GM23248 (cell line): ENCODE results near the gene CCNE1. TPM values are rescaled to one million over a fixed set of nuclear protein-coding genes. Genes with fewer than 3 reads are reported as not detected.

Experiments
- DNase-seq: peaks from one replicate; pipeline ENCODE4 v3.0.0-alpha.2; 2015
- H2AFZ ChIP-seq: fragments of 200-600 bp; sonication (generic); 2 replicates; pipeline ENCODE4 v1.6.1; 2016; ENCODE audit warnings: antibody characterized with exemption
- H3F3A ChIP-seq: fragments of 200-600 bp; sonication (generic); 2 replicates; pipeline ENCODE4 v1.6.1; 2016; ENCODE audit warnings: mild to moderate bottlenecking, antibody characterized with exemption, mixed run types; ENCODE audit not compliant: insufficient read depth
- H3K27ac ChIP-seq: fragments of 200-600 bp; sonication (generic); 2 replicates; pipeline ENCODE4 v1.5.1; 2016; ENCODE audit warnings: mild to moderate bottlenecking
- H3K27me3 ChIP-seq: fragments of 200-600 bp; sonication (generic); replicated peaks from 2 replicates; pipeline ENCODE4 v1.6.1; 2016; ENCODE audit warnings: mild to moderate bottlenecking; ENCODE audit not compliant: insufficient read depth
- H3K36me3 ChIP-seq: fragments of 200-600 bp; sonication (generic); 2 replicates; pipeline ENCODE4 v1.6.1; 2016; ENCODE audit warnings: low read depth, mild to moderate bottlenecking
- H3K4me1 ChIP-seq: fragments of 200-600 bp; sonication (generic); 2 replicates; pipeline ENCODE4 v1.6.1; 2016; ENCODE audit warnings: mild to moderate bottlenecking; ENCODE audit not compliant: insufficient read depth
- H3K4me2 ChIP-seq: fragments of 200-600 bp; sonication (generic); one replicate; pipeline ENCODE4 v1.6.1; 2016; ENCODE audit warnings: mild to moderate bottlenecking; ENCODE audit not compliant: unreplicated experiment
- H3K4me3 ChIP-seq: fragments of 200-600 bp; sonication (generic); 2 replicates; pipeline ENCODE4 v1.5.1; 2016; ENCODE audit warnings: mild to moderate bottlenecking
- H3K79me2 ChIP-seq: fragments of 200-600 bp; sonication (generic); 2 replicates; pipeline ENCODE4 v1.6.1; 2016; ENCODE audit warnings: mild to moderate bottlenecking; ENCODE audit not compliant: insufficient read depth
- H3K9ac ChIP-seq: fragments of 200-600 bp; sonication (generic); 2 replicates; pipeline ENCODE4 v1.6.1; 2016; ENCODE audit warnings: mild to moderate bottlenecking
- H3K9me2 ChIP-seq: fragments of 200-600 bp; sonication (generic); 2 replicates; pipeline ENCODE4 v1.6.1; 2016; ENCODE audit warnings: mixed run types, mild to moderate bottlenecking, moderate library complexity; ENCODE audit not compliant: insufficient read depth
- H3K9me3 ChIP-seq: fragments of 200-600 bp; sonication (generic); one replicate; pipeline ENCODE4 v1.6.1; 2017; ENCODE audit warnings: low read depth
- H4K20me1 ChIP-seq: fragments of 200-600 bp; sonication (generic); 2 replicates; pipeline ENCODE4 v1.6.0; 2016; ENCODE audit not compliant: insufficient read depth
- EZH2 ChIP-seq: fragments of 200-600 bp; sonication (generic); IDR thresholded peaks from 2 replicates; pipeline ENCODE4 v1.6.1; 2018; ENCODE audit warnings: antibody characterized with exemption, mild to moderate bottlenecking; ENCODE audit not compliant: insufficient read depth, poor library complexity, severe bottlenecking
- EZH2phosphoT487 ChIP-seq: fragments of 200-600 bp; sonication (generic); IDR thresholded peaks from 2 replicates; pipeline ENCODE4 v1.6.1; 2018; ENCODE audit warnings: antibody characterized with exemption, moderate library complexity, mild to moderate bottlenecking, low read depth; ENCODE audit not compliant: insufficient read depth
- WGBS, 2 experiments: methylation state at CpG; one replicate each; pipeline ENCODE4 v1.1.6; 2015 to 2017; ENCODE audit warnings: low lambda C conversion rate in 2 of 2, low coverage in 1 of 2; ENCODE audit errors: missing lambda C conversion rate in 2 of 2; 5-methylcytosine and 5-hydroxymethylcytosine counted together
- in situ Hi-C: fragments of 300-500 bp; cut with MboI; formaldehyde crosslinking; loops from 2 replicates; pipeline ENCODE4 v1.15.0; 2020
- polyA plus RNA-seq: library from polyadenylated mRNA; unstranded; fragments of >200 nt; fragmentation: Nextera tagmentation; extraction: Ambion mirVana; gene quantifications from 2 replicates; pipeline ENCODE4 v1.2.1, GENCODE V29; 2016
- total RNA-seq: library from RNA; depleted of rRNA; stranded (reverse); fragments of >200 nt; shearing (Covaris generic); gene quantifications from 2 replicates; pipeline ENCODE4 v1.2.3, GENCODE V29; 2014

CCNE1 gene
- total and polyA plus RNA-seq, 2 experiments from 2014 or later: 5.1 to 6.5 TPM

- in situ Hi-C loops: no loop called here
- TF ChIP-seq EZH2: no peak
- no peaks in the 10 kb centered on the region for H3F3A ChIP-seq
- H4K20me1 ChIP-seq: no peaks in the 10 kb centered on the region
- H3K27ac ChIP-seq: no peak overlapping the region
- no peak overlapping the region for H3K4me2 ChIP-seq
- no peaks in the 10 kb centered on the region for H3K9me2 ChIP-seq
- no peaks in the 10 kb centered on the region for H3K79me2 ChIP-seq
- H3K9me3 ChIP-seq: no peaks in the 10 kb centered on the region
- no peaks in the 10 kb centered on the region for H3K27me3 ChIP-seq
- no peaks in the 10 kb centered on the region for H3K36me3 ChIP-seq
- 86 to 90% methylated on average over 8 of the region's 8 CpGs for WGBS, 2 experiments
- H3K4me3 ChIP-seq: no peak overlapping the region
- no peak overlapping the region for H3K9ac ChIP-seq
- H2AFZ ChIP-seq: no peak overlapping the region
- DNase-seq: no peak
- no peaks in the 10 kb centered on the region; the same call in 1 of the 2 replicates for H3K4me1 ChIP-seq
Measured at GRCh38 chr19:29807870-29808405, 3.9 kb upstream of the CCNE1 start.

GRCh38 chr19:29809795-29810503 is 1.8 kb upstream of the CCNE1 start:
- H3F3A ChIP-seq: no peaks in the 10 kb centered on the region
- WGBS, 2 experiments: 97% methylated on average over 3 of the region's 3 CpGs
- H3K9ac ChIP-seq: no peak overlapping the region
- H3K36me3 ChIP-seq: no peaks in the 10 kb centered on the region
- H3K79me2 ChIP-seq: no peaks in the 10 kb centered on the region
- in situ Hi-C loops: no loop called here
- H3K9me2 ChIP-seq: no peaks in the 10 kb centered on the region
- H3K4me3 ChIP-seq: no peak overlapping the region
- TF ChIP-seq EZH2phosphoT487 (no peak), EZH2 (no peak)
- H3K4me2 ChIP-seq: no peak overlapping the region
- DNase-seq: no peak
- H4K20me1 ChIP-seq: no peaks in the 10 kb centered on the region
- no peaks in the 10 kb centered on the region for H3K27me3 ChIP-seq
- H3K27ac ChIP-seq: no peak overlapping the region
- H2AFZ ChIP-seq: no peak overlapping the region
- no peaks in the 10 kb centered on the region; the same call in 1 of the 2 replicates for H3K4me1 ChIP-seq
- no peaks in the 10 kb centered on the region for H3K9me3 ChIP-seq

GRCh38 chr19:29810504-29810871 is 1.3 kb upstream of the CCNE1 start:
- Histone ChIP-seq H3K9me3 (no peaks in the 10 kb centered on the region), H4K20me1 (no peaks in the 10 kb centered on the region), H3K9ac (no peak overlapping the region), H3K9me2 (no peaks in the 10 kb centered on the region), H3K4me1 (no peaks in the 10 kb centered on the region; the same call in 1 of the 2 replicates), H2AFZ (no peak overlapping the region), H3K36me3 (no peaks in the 10 kb centered on the region), H3K4me2 (no peak overlapping the region), H3K4me3 (no peak overlapping the region), H3K27me3 (no peaks in the 10 kb centered on the region), H3K27ac (no peak overlapping the region), H3F3A (no peaks in the 10 kb centered on the region), H3K79me2 (no peaks in the 10 kb centered on the region)
- TF ChIP-seq EZH2 (no peak), EZH2phosphoT487 (no peak)
- WGBS, 2 experiments: 70 to 76% methylated on average over 4 of the region's 4 CpGs
- DNase-seq: peak; percentile 51
- in situ Hi-C loops: no loop called here

- peak overlapping the region; percentile 71 for H2AFZ ChIP-seq
- in situ Hi-C loops: no loop called here
- peak; percentile 38 for DNase-seq
- peak overlapping the region; percentile 71 for H3K4me3 ChIP-seq
- no peaks in the 10 kb centered on the region for H4K20me1 ChIP-seq
- H3K4me1 ChIP-seq: no peaks in the 10 kb centered on the region
- H3K27ac ChIP-seq: no peak overlapping the region
- no peaks in the 10 kb centered on the region for H3K27me3 ChIP-seq
- no peaks in the 10 kb centered on the region for H3F3A ChIP-seq
- no peak for TF ChIP-seq EZH2
- no peak for TF ChIP-seq EZH2phosphoT487
- peak overlapping the region; percentile 33; the same call in 1 of the 2 replicates for H3K9ac ChIP-seq
- H3K9me3 ChIP-seq: no peaks in the 10 kb centered on the region
- no peaks in the 10 kb centered on the region for H3K79me2 ChIP-seq
- no peaks in the 10 kb centered on the region for H3K36me3 ChIP-seq
- H3K4me2 ChIP-seq: peak overlapping the region; percentile 39
- no peaks in the 10 kb centered on the region for H3K9me2 ChIP-seq
- WGBS, 2 experiments: 9 to 13% methylated on average over 18 to 66 of the region's 104 CpGs
Measured at GRCh38 chr19:29812080-29812880, 489 bp downstream of the CCNE1 start.
